HG02759 (cell line): ENCODE data around the gene MYF6.

ENCODE experiments used
- ATAC-seq: cut with Tn5 transposase; IDR thresholded peaks from one replicate; pipeline ENCODE4 v1.9.1; 2021; ENCODE audit warnings: mild to moderate bottlenecking, moderate library complexity; ENCODE audit not compliant: unreplicated experiment

MYF6 gene

GRCh38 chr12:80702889-80703805 lies 4.3 kb upstream of the MYF6 start:
- peak; percentile 81 for ATAC-seq

GRCh38 chr12:80704420-80704819 lies 3.0 kb upstream of the MYF6 start:
- no peak for ATAC-seq

- ATAC-seq, result no peak
These were observed 410 bp downstream of the MYF6 start for GRCh38 chr12:80707830-80708258.

GRCh38 chr12:80708259-80708974 lies 983 bp downstream of the MYF6 start:
- no peak for ATAC-seq

- ATAC-seq, result no peak
These were observed 1.5 kb downstream of the MYF6 start for GRCh38 chr12:80708975-80709328.

- peak; percentile 66 for ATAC-seq
These were observed 2.6 kb downstream of the MYF6 start for GRCh38 chr12:80709811-80710726.

GRCh38 chr12:80710727-80711449 lies 3.5 kb downstream of the MYF6 start:
- ATAC-seq, result peak; percentile 26

GRCh38 chr12:80711866-80712265 lies 4.4 kb downstream of the MYF6 start:
- no peak for ATAC-seq

- ATAC-seq, result no peak
These were observed 5.4 kb downstream of the MYF6 start for GRCh38 chr12:80712866-80713265.

GRCh38 chr12:80713419-80713818 lies 6.0 kb downstream of the MYF6 start:
- ATAC-seq, result no peak

- ATAC-seq, result no peak
These were observed 6.6 kb downstream of the MYF6 start for GRCh38 chr12:80714055-80714454.

GRCh38 chr12:80714846-80715245 lies 7.4 kb downstream of the MYF6 start:
- no peak for ATAC-seq

- no peak for ATAC-seq
These were observed 8.3 kb downstream of the MYF6 start for GRCh38 chr12:80715713-80716249.

GRCh38 chr12:80716696-80717469 lies 9.4 kb downstream of the MYF6 start, which contains the start of gene MYF5:
Gene MYF5, plus strand, starts transcription at chr12:80716912. Its CDS starts 152 bp downstream, at chr12:80717064.
- no peak for ATAC-seq

- no peak for ATAC-seq
These were observed 10.4 kb downstream of the MYF6 start for GRCh38 chr12:80717856-80718255.

GRCh38 chr12:80720516-80720915 lies 13.1 kb downstream of the MYF6 start:
- no peak for ATAC-seq

GRCh38 chr12:80721326-80721725 lies 13.9 kb downstream of the MYF6 start:
- no peak for ATAC-seq

GRCh38 chr12:80745851-80746505 lies 38.5 kb downstream of the MYF6 start:
- no peak for ATAC-seq

GRCh38 chr12:80747800-80748199 lies 40.4 kb downstream of the MYF6 start:
- ATAC-seq, result no peak
